HL-60 (cell line): ENCODE measurements around the gene RBBP8NL.

ENCODE experiments used
- DNase-seq, 2 experiments: peaks; one replicate each; pipeline ENCODE4 v3.0.0-alpha.2; 2010 to 2020; ENCODE audit warnings: low read depth in 1 of 2, low spot score in 1 of 2
- H3K27ac ChIP-seq: fragments of 250-450 bp; sonication (Bioruptor Pico); replicated peaks from 2 replicates; pipeline ENCODE4 v1.5.1; 2020; ENCODE audit warnings: mild to moderate bottlenecking, moderate library complexity
- H3K27me3 ChIP-seq: fragments of 250-450 bp; sonication (Bioruptor Pico); 2 replicates; pipeline ENCODE4 v1.5.1; 2021; ENCODE audit warnings: mild to moderate bottlenecking, moderate library complexity; ENCODE audit not compliant: insufficient read depth, poor library complexity, severe bottlenecking
- H3K4me3 ChIP-seq: replicated peaks from 2 replicates; pipeline ENCODE4 v1.5.1; 2011; ENCODE audit warnings: mild to moderate bottlenecking, control low read depth, low read length; ENCODE audit not compliant: insufficient read depth
- CTCF ChIP-seq: IDR thresholded peaks from one replicate; pipeline ENCODE4 v1.5.1; 2011; ENCODE audit warnings: low read length, control low read depth, inconsistent platforms; ENCODE audit not compliant: insufficient read depth
- GABPA ChIP-seq: IDR thresholded peaks from 2 replicates; pipeline ENCODE4 v1.6.1; 2012; ENCODE audit warnings: low read depth
- POLR2AphosphoS5 ChIP-seq: IDR thresholded peaks from 2 replicates; pipeline ENCODE4 v1.6.1; 2012; ENCODE audit warnings: low read depth
- SPI1 ChIP-seq: IDR thresholded peaks from 2 replicates; pipeline ENCODE4 v1.6.1; 2012; ENCODE audit warnings: low read depth, mild to moderate bottlenecking, borderline replicate concordance
- TF ChIP-seq, protein P1 (sequence below): IDR thresholded peaks from 2 replicates; pipeline ENCODE4 v1.6.1; 2012; ENCODE audit warnings: low read depth; ENCODE audit not compliant: insufficient replicate concordance

Gene RBBP8NL

GRCh38 chr20:62462976-62463592 lies 35.7 kb upstream of the RBBP8NL start:
- DNase-seq, result no peak
- Histone ChIP-seq H3K27me3 (peaks cover 3% of the 10 kb centered on the region), H3K4me3 (no peak overlapping the region), H3K27ac (no peak overlapping the region)
- TF ChIP-seq CTCF, result no peak
- TF ChIP-seq, protein P1, sequence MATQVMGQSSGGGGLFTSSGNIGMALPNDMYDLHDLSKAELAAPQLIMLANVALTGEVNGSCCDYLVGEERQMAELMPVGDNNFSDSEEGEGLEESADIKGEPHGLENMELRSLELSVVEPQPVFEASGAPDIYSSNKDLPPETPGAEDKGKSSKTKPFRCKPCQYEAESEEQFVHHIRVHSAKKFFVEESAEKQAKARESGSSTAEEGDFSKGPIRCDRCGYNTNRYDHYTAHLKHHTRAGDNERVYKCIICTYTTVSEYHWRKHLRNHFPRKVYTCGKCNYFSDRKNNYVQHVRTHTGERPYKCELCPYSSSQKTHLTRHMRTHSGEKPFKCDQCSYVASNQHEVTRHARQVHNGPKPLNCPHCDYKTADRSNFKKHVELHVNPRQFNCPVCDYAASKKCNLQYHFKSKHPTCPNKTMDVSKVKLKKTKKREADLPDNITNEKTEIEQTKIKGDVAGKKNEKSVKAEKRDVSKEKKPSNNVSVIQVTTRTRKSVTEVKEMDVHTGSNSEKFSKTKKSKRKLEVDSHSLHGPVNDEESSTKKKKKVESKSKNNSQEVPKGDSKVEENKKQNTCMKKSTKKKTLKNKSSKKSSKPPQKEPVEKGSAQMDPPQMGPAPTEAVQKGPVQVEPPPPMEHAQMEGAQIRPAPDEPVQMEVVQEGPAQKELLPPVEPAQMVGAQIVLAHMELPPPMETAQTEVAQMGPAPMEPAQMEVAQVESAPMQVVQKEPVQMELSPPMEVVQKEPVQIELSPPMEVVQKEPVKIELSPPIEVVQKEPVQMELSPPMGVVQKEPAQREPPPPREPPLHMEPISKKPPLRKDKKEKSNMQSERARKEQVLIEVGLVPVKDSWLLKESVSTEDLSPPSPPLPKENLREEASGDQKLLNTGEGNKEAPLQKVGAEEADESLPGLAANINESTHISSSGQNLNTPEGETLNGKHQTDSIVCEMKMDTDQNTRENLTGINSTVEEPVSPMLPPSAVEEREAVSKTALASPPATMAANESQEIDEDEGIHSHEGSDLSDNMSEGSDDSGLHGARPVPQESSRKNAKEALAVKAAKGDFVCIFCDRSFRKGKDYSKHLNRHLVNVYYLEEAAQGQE, result no peak
- no peak for TF ChIP-seq GABPA
- TF ChIP-seq SPI1, result no peak
- TF ChIP-seq POLR2AphosphoS5, result no peak

GRCh38 chr20:62461834-62462233 lies 34.5 kb upstream of the RBBP8NL start:
- Histone ChIP-seq H3K4me3 (no peak overlapping the region), H3K27ac (no peak overlapping the region), H3K27me3 (peaks cover 4% of the 10 kb centered on the region)
- no peak for DNase-seq
- TF ChIP-seq CTCF (no peak), GABPA (no peak), SPI1 (no peak), POLR2AphosphoS5 (no peak)
- TF ChIP-seq, protein P1, result no peak

DNA sequence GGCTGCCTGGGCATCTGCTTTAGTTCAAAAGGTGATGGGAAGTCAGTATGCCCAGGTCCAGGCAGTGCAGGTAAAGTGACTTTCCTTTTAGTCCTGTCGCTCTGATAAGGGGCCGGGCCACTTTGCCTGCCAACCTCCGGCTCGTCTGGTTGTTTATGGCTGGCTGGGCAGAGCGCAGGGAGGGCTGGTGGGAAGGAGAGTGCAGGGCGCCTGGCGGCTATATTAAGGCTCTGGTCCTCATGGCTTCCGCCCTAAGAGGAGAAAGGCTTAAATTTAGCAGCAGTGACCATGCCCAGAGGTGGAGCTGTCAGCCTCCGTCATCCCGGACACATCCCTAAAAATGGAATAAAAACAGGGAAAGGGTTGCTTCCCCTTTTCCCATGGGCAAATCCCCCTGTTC lies 33.8 kb upstream of the RBBP8NL start:
- Histone ChIP-seq H3K27me3 (peaks cover 7% of the 10 kb centered on the region), H3K4me3 (no peak overlapping the region), H3K27ac (no peak overlapping the region)
- DNase-seq, result no peak
- TF ChIP-seq GABPA, result no peak
- TF ChIP-seq CTCF, result no peak
- TF ChIP-seq, protein P1, result no peak
- no peak for TF ChIP-seq POLR2AphosphoS5
- no peak for TF ChIP-seq SPI1
